WTC11 (cell line): ENCODE data around the gene FA2H.

Experiments
- ATF3 ChIP-seq: sonication (generic); formaldehyde crosslinking; conservative IDR thresholded peaks from 2 replicates; pipeline ENCODE4 v1.8.1; 2022; ENCODE audit warnings: mild to moderate bottlenecking, missing genetic modification reagents
- CTCF ChIP-seq: fragments of 200-600 bp; IDR thresholded peaks from 2 replicates; pipeline ENCODE4 v1.8.0; 2022; ENCODE audit warnings: antibody characterized with exemption
- E2F1 ChIP-seq: sonication (generic); formaldehyde crosslinking; IDR thresholded peaks from 2 replicates; pipeline ENCODE4 v1.8.0; 2022; ENCODE audit warnings: mild to moderate bottlenecking, missing genetic modification reagents
- RELA ChIP-seq: sonication (generic); formaldehyde crosslinking; IDR thresholded peaks from 2 replicates; pipeline ENCODE4 v1.8.1; 2022; ENCODE audit warnings: missing genetic modification reagents, mild to moderate bottlenecking, borderline replicate concordance
- SMAD4 ChIP-seq: sonication (generic); formaldehyde crosslinking; IDR thresholded peaks from 2 replicates; pipeline ENCODE4 v1.8.0; 2022; ENCODE audit warnings: mild to moderate bottlenecking, missing genetic modification reagents
- USF1 ChIP-seq: sonication (generic); formaldehyde crosslinking; IDR thresholded peaks from 2 replicates; pipeline ENCODE4 v1.8.0; 2022; ENCODE audit warnings: mild to moderate bottlenecking, missing genetic modification reagents
- ZNF396 ChIP-seq: fragments of 250-450 bp; sonication (Bioruptor Pico); IDR thresholded peaks from 2 replicates; pipeline ENCODE4 v1.8.0; 2021; ENCODE audit warnings: mild to moderate bottlenecking, moderate library complexity, borderline replicate concordance
- TF ChIP-seq, protein P1 (sequence below): sonication (generic); formaldehyde crosslinking; IDR thresholded peaks from 2 replicates; pipeline ENCODE4 v1.8.1; 2022; ENCODE audit warnings: low read depth, mild to moderate bottlenecking, moderate library complexity, missing genetic modification reagents, borderline replicate concordance
- TF ChIP-seq, protein P2 (sequence below): sonication (generic); formaldehyde crosslinking; IDR thresholded peaks from 2 replicates; pipeline ENCODE4 v1.8.0; 2022; ENCODE audit warnings: mild to moderate bottlenecking, missing genetic modification reagents

- TF ChIP-seq CTCF (no peak), SMAD4 (CRISPR knock-in tag) (no peak), ATF3 (no peak), RELA (CRISPR knock-in tag) (no peak), ZNF396 (no peak), E2F1 (CRISPR knock-in tag) (no peak), USF1 (no peak)
- TF ChIP-seq, protein P1, sequence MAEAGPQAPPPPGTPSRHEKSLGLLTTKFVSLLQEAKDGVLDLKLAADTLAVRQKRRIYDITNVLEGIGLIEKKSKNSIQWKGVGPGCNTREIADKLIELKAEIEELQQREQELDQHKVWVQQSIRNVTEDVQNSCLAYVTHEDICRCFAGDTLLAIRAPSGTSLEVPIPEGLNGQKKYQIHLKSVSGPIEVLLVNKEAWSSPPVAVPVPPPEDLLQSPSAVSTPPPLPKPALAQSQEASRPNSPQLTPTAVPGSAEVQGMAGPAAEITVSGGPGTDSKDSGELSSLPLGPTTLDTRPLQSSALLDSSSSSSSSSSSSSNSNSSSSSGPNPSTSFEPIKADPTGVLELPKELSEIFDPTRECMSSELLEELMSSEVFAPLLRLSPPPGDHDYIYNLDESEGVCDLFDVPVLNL (CRISPR knock-in tag) = no peak
- TF ChIP-seq, protein P2, sequence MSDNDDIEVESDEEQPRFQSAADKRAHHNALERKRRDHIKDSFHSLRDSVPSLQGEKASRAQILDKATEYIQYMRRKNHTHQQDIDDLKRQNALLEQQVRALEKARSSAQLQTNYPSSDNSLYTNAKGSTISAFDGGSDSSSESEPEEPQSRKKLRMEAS (CRISPR knock-in tag) = no peak
These were observed 107.3 kb downstream of the FA2H start for GRCh38 chr16:74667255-74667700.
